Gastrocnemius medialis (tissue), 4 donors: Measurements from ENCODE around the gene EXD3.

ENCODE experiments used
- POLR2A ChIP-seq, 2 donors: fragments of 450-650 bp; IDR thresholded peaks; one replicate each; pipeline ENCODE4 v1.6.1; 2017; ENCODE audit warnings: antibody characterized with exemption in 2 of 2, mild to moderate bottlenecking in 2 of 2, moderate library complexity in 2 of 2
- TF ChIP-seq, protein P1 (sequence below), 5 experiments: fragments of 450-650 bp in 3 of 5; fragments of 200-600 bp in 2 of 5; sonication (generic) in 2 of 5; IDR thresholded peaks in 4 of 5; conservative IDR thresholded peaks in 1 of 5; 1 replicate in 4 of 5; 2 replicates in 1 of 5; pipeline ENCODE4 v1.5.1; 2016 to 2019; ENCODE audit warnings: antibody characterized with exemption in 5 of 5, mild to moderate bottlenecking in 3 of 5, moderate library complexity in 3 of 5

DNA sequence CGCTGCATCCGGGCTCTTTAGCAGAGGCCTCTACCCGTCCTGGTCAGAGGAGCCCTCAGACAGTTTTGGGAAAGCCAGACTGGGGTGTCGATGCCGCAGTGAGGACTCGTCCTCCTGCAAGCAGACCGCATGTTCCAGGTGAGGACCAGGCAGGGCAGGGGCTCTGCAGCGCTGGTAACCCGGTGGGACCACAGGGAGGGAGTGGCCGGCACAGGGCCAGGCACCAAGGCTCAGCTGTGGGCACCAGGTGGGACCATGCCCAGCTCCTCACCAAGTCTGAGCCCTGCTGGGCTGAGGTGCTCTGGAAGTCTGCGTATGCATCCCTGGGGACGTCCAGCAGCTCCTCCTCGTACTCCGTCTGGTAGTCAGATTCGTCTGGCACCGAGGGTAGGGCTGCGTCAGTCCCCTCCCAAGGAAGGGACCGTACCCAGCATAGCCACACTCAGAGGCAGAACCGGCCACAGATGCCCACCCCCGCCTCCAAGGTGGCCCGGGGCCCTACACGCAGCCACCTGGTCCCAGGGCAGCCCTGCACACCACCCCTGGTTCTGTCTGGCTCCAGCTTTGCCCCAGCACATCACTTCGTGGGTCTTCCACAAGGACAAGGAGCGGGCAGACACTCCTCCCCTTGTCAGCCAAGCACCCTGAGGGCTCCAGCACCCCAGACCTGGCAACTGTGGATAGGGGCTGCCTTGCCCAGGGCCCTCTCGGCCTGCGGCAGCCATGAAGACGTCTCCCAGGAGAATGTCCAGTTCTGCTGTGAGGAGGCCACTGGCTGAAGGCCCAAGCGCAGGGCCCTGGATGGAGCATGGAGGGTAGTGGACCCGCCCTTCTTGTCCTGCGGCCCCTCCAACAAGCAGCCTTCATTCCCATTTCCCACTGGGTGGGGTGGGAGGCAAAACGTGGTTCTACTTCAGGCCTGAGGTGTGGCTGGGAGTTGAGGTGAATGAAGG lies 37.7 kb upstream of the EXD3 start:
- TF ChIP-seq, protein P1, sequence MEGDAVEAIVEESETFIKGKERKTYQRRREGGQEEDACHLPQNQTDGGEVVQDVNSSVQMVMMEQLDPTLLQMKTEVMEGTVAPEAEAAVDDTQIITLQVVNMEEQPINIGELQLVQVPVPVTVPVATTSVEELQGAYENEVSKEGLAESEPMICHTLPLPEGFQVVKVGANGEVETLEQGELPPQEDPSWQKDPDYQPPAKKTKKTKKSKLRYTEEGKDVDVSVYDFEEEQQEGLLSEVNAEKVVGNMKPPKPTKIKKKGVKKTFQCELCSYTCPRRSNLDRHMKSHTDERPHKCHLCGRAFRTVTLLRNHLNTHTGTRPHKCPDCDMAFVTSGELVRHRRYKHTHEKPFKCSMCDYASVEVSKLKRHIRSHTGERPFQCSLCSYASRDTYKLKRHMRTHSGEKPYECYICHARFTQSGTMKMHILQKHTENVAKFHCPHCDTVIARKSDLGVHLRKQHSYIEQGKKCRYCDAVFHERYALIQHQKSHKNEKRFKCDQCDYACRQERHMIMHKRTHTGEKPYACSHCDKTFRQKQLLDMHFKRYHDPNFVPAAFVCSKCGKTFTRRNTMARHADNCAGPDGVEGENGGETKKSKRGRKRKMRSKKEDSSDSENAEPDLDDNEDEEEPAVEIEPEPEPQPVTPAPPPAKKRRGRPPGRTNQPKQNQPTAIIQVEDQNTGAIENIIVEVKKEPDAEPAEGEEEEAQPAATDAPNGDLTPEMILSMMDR (IDR thresholded peaks at IDR 0.05 in 4 of 5, conservative IDR thresholded peaks at IDR 0.05 in 1 of 5) = no peak
- TF ChIP-seq POLR2A (IDR thresholded peaks at IDR 0.05) = no peak
